Caco-2 (cell line): ENCODE measurements around the gene DAZL. TPM values are rescaled to one million over a fixed set of nuclear protein-coding genes. Genes with fewer than 3 reads are reported as not detected.

ENCODE experiments used
- BruUV-seq: library from RNA; stranded (reverse); fragments of 400-500 nt; replicated peaks from 2 replicates; lab custom pipeline; 2021; lab: Mats Ljungman, UMichigan
- CTCF ChIA-PET: fragments of 300-600 bp; sonication (Branson Sonifier 250); formaldehyde crosslinking; loops from one replicate; lab custom pipeline; 2022; ENCODE audit warnings: antibody characterized with exemption; lab: Charles Lee
- POLR2A ChIA-PET: fragments of 300-600 bp; sonication (Branson Sonifier 250); formaldehyde crosslinking; loops from one replicate; lab custom pipeline; 2022; ENCODE audit warnings: antibody characterized with exemption; lab: Charles Lee
- DNase-seq, 2 experiments: peaks; one replicate each; pipeline versions ENCODE4 v3.0.0 to v3.0.0-alpha.2; 2020 to 2022
- H3K27me3 ChIP-seq: replicated peaks from 2 replicates; pipeline ENCODE4 v1.6.0; 2011; ENCODE audit warnings: low read length; ENCODE audit not compliant: control insufficient read depth, insufficient read depth
- H3K36me3 ChIP-seq: 2 replicates; pipeline ENCODE4 v1.5.1; 2011; ENCODE audit warnings: low read length; ENCODE audit not compliant: control insufficient read depth, insufficient read depth
- H3K4me1 ChIP-seq: fragments of 250-450 bp; sonication (Bioruptor Pico); 2 replicates; pipeline ENCODE4 v1.5.1; 2020; ENCODE audit warnings: mild to moderate bottlenecking
- H3K4me3 ChIP-seq: 2 replicates; pipeline ENCODE4 v1.5.1; 2011; ENCODE audit warnings: low read depth, mild to moderate bottlenecking, control low read depth, low read length
- H3K9me3 ChIP-seq: fragments of 250-450 bp; sonication (Bioruptor Pico); 2 replicates; pipeline ENCODE4 v1.5.1; 2020; ENCODE audit warnings: mild to moderate bottlenecking, moderate library complexity
- H3K27ac Mint-ChIP-seq: one replicate; pipeline ENCODE4 v1.8.0; 2022; ENCODE audit warnings: mixed read lengths; ENCODE audit not compliant: unreplicated experiment
- H3K27me3 Mint-ChIP-seq: one replicate; pipeline ENCODE4 v1.8.0; 2022; ENCODE audit warnings: mixed read lengths; ENCODE audit not compliant: insufficient read depth, unreplicated experiment
- H3K36me3 Mint-ChIP-seq: one replicate; pipeline ENCODE4 v1.8.0; 2022; ENCODE audit warnings: mild to moderate bottlenecking, mixed read lengths; ENCODE audit not compliant: insufficient read depth, unreplicated experiment
- H3K4me1 Mint-ChIP-seq: one replicate; pipeline ENCODE4 v1.8.0; 2022; ENCODE audit warnings: low read depth, mixed read lengths; ENCODE audit not compliant: unreplicated experiment
- H3K4me3 Mint-ChIP-seq: one replicate; pipeline ENCODE4 v1.8.0; 2022; ENCODE audit warnings: mild to moderate bottlenecking, moderate library complexity, mixed read lengths; ENCODE audit not compliant: unreplicated experiment
- H3K9me3 Mint-ChIP-seq: one replicate; pipeline ENCODE4 v1.8.0; 2022; ENCODE audit warnings: mixed read lengths; ENCODE audit not compliant: unreplicated experiment
- intact Hi-C: fragments of 100-400 bp; cut with micrococcal nuclease; formaldehyde crosslinking; loops from one replicate; pipeline ENCODE4 v1.10.0; 2022; ENCODE audit not compliant: unreplicated experiment
- total RNA-seq: library from RNA; stranded (reverse); gene quantifications from 2 replicates; pipeline ENCODE4 v1.2.3, GENCODE V29; 2022
- TF ChIP-seq, protein P1 (sequence below), 2 experiments: fragments of 200-600 bp in 1 of 2; IDR thresholded peaks; 1 replicate in 1 of 2; 2 replicates in 1 of 2; pipeline versions ENCODE4 v1.5.1 to v1.8.0; 2011 to 2022; ENCODE audit warnings: antibody characterized with exemption in 1 of 2, control low read depth in 1 of 2, inconsistent platforms in 1 of 2, low read depth in 1 of 2, low read length in 1 of 2, mild to moderate bottlenecking in 1 of 2, moderate library complexity in 1 of 2; ENCODE audit not compliant: insufficient read depth in 1 of 2, severe bottlenecking in 1 of 2, unreplicated experiment in 1 of 2

The DAZL gene
- total RNA-seq, 1 experiment from 2014 or later, result not detected

DNA sequence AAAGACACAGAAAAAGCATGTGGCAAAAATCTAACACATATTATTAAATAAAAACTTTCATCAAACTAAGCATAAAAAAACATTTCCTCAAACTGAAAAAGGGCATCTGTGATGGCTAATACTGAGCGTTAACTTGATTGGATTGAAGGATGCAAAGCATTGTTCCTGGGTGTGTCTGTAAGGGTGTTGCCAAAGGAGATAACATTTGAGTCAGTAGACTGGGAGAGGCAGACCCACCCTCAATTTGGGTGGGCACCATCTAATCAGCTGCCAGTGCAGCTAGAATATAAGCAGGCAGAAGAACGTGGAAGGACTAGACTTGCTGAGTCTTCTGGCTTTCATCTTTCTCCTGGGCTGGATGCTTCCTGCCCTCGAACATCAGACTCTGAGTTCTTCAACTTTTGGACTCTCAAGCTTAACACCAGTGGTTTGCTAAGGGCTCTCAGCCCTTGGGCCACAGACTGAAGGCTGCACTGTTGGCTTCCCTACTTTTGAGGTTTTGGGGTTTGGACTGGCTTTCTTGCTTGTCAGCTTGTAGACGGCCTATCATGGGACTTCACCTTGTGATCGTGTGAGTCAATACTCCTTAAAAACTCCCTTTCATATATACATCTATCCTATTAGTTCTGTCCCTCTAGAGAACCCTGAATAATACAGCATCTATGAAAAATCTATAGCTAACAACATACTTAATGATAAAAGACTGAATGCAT lies 45.4 kb downstream of the DAZL start:
- intact Hi-C loops, result loop anchor here (10.0 kb wide), 1 partner anchor 375 kb away; no protein-coding TSS in a partner anchor
- Histone ChIP-seq H3K36me3 (no peaks in the 10 kb centered on the region), H3K27me3 (no peaks in the 10 kb centered on the region), H3K4me1 (no peaks in the 10 kb centered on the region), H3K9me3 (no peaks in the 10 kb centered on the region), H3K4me3 (no peak overlapping the region)
- Mint-ChIP-seq H3K4me1 (no peaks in the 10 kb centered on the region), H3K36me3 (no peaks in the 10 kb centered on the region), H3K9me3 (no peaks in the 10 kb centered on the region), H3K27me3 (no peaks in the 10 kb centered on the region), H3K27ac (no peak overlapping the region), H3K4me3 (no peak overlapping the region)
- POLR2A ChIA-PET, result no interaction called here
- TF ChIP-seq, protein P1, sequence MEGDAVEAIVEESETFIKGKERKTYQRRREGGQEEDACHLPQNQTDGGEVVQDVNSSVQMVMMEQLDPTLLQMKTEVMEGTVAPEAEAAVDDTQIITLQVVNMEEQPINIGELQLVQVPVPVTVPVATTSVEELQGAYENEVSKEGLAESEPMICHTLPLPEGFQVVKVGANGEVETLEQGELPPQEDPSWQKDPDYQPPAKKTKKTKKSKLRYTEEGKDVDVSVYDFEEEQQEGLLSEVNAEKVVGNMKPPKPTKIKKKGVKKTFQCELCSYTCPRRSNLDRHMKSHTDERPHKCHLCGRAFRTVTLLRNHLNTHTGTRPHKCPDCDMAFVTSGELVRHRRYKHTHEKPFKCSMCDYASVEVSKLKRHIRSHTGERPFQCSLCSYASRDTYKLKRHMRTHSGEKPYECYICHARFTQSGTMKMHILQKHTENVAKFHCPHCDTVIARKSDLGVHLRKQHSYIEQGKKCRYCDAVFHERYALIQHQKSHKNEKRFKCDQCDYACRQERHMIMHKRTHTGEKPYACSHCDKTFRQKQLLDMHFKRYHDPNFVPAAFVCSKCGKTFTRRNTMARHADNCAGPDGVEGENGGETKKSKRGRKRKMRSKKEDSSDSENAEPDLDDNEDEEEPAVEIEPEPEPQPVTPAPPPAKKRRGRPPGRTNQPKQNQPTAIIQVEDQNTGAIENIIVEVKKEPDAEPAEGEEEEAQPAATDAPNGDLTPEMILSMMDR (IDR thresholded peaks at IDR 0.05; ENCODE audit: insufficient read depth in 1 of 2, low read depth in 1 of 2, low read length in 1 of 2, severe bottlenecking in 1 of 2, unreplicated experiment in 1 of 2), result no peak
- CTCF ChIA-PET, result no interaction called here
- DNase-seq, result no peak
- BruUV-seq, result no TSS peak

DNA sequence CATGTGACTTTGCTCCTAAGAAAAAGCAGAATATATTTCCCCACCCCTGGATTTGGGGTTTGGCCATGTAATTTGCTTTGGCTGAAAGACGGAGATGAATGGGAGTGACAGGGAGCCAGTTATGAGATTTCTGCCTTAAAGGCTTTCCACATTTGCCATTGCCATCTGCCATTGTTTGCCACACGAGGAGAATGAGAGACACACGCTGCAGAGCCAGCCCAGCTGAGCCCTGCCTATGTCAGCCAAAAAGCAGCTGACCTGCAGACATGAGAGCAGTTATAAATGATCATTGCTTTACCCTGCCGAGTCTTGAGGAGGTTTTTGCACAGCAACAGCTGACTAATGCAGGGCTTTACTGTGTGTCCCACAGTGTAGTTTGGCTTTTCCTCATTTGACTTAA lies 51.1 kb downstream of the DAZL start:
- Histone ChIP-seq H3K27me3 (no peaks in the 10 kb centered on the region), H3K36me3 (no peaks in the 10 kb centered on the region), H3K9me3 (no peaks in the 10 kb centered on the region), H3K4me3 (no peak overlapping the region), H3K4me1 (peaks cover 7% of the 10 kb centered on the region; the same call in 1 of the 2 replicates)
- BruUV-seq, result no TSS peak
- TF ChIP-seq, protein P1 (IDR thresholded peaks at IDR 0.05; ENCODE audit: insufficient read depth in 1 of 2, low read depth in 1 of 2, low read length in 1 of 2, severe bottlenecking in 1 of 2, unreplicated experiment in 1 of 2), result no peak
- intact Hi-C loops, result loop anchor here (10.0 kb wide), 1 partner anchor 369 kb away; no protein-coding TSS in a partner anchor
- CTCF ChIA-PET, result interaction anchor here (1.1 kb wide), 1 partner anchor 264 kb away, joined by 3 read pairs; no protein-coding TSS in a partner anchor
- Mint-ChIP-seq H3K27me3 (no peaks in the 10 kb centered on the region), H3K9me3 (peaks cover 11% of the 10 kb centered on the region), H3K4me1 (peaks cover 8% of the 10 kb centered on the region), H3K4me3 (no peak overlapping the region), H3K36me3 (no peaks in the 10 kb centered on the region), H3K27ac (no peak overlapping the region)
- no peak for DNase-seq
- POLR2A ChIA-PET, result no interaction called here

GRCh38 chr3:16552757-16553156 lies 52.5 kb downstream of the DAZL start:
- no TSS peak for BruUV-seq
- Mint-ChIP-seq H3K4me3 (no peak overlapping the region), H3K27me3 (no peaks in the 10 kb centered on the region), H3K36me3 (no peaks in the 10 kb centered on the region), H3K9me3 (peaks cover 11% of the 10 kb centered on the region), H3K27ac (no peak overlapping the region), H3K4me1 (peaks cover 8% of the 10 kb centered on the region)
- Histone ChIP-seq H3K27me3 (no peaks in the 10 kb centered on the region), H3K9me3 (no peaks in the 10 kb centered on the region), H3K36me3 (no peaks in the 10 kb centered on the region), H3K4me1 (peaks cover 7% of the 10 kb centered on the region; the same call in 1 of the 2 replicates), H3K4me3 (no peak overlapping the region)
- POLR2A ChIA-PET, result no interaction called here
- CTCF ChIA-PET, result interaction anchor here (0.5 to 1.1 kb wide), 2 partner anchors 18 to 263 kb away, joined by 3 read pairs; no protein-coding TSS in a partner anchor
- intact Hi-C loops, result loop anchor here (10.0 kb wide), 1 partner anchor 368 kb away; no protein-coding TSS in a partner anchor
- TF ChIP-seq, protein P1 (IDR thresholded peaks at IDR 0.05; ENCODE audit: insufficient read depth in 1 of 2, low read depth in 1 of 2, low read length in 1 of 2, severe bottlenecking in 1 of 2, unreplicated experiment in 1 of 2), result no peak
- DNase-seq, result no peak
